Measurements from ENCODE around the gene COG8.
"Not testable (repeated sequence)": the region's sequence is repeated elsewhere in the genome, so short reads cannot be mapped to it uniquely, and the experiment has no call there.

The COG8 gene

GRCh38 chr16:69293401-69293800, 46.0 kb downstream of the COG8 start:
- DNase-seq (ENCODE audit: low read depth in 2 of 2), result no peak

DNA sequence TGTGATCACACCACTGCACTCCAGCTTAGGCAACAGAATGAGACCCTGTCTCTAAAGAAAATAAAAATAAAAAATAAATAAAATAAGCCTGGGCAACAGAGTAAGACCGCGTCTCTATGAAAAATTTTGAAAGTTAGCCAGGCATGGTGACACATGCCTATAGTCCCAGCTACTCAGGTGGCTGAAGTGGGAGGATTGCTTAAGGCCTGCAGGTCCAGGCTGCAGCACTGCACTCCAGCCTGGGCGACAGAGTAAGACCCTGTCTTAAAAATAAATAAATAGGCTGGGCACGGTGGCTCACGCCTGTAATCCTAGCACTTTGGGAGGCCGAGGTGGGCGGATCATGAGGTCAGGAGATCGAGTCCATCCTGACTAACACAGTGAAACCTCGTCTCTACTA, 47.7 kb downstream of the COG8 start:
- DNase-seq (ENCODE audit: low read depth in 2 of 2), result not testable (repeated sequence)

DNA sequence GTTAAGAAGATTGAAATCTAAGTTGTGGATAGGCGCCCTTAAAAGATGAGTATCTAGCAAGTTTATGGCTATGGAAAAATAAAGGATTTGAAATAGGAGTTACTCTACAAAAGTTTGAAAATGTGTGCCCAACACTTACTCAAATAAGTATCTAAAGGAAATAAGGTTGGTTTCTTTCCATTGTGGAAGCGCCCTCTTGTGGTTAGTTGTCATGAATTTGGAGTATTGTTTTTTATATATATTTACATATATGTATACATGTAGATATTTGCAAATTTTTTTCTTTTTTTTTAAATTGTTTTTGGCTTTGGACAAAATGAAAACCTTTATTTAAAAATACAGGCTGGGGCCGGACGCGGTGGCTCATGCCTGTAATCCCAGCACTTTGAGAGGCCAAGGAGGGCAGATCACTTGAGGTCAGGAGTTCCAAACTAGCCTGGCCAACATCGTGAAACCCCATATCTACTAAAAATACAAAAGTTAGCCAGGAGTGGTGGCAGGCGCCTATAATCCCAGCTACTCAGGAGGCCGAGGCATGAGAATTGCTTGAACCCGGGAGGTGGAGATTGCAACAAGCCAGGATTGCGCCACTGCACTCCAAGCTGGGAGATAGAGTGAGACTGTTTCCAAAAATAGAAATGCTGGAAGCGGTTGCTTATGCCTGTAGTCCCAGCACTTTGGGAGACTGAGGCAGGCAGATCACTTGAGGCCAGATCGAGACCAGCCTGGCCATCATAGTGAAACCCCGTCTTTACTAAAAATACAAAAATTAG, 52.2 kb downstream of the COG8 start:
- DNase-seq (ENCODE audit: low read depth in 2 of 2), result peak in 1 of 2 donors; percentile 13

DNA sequence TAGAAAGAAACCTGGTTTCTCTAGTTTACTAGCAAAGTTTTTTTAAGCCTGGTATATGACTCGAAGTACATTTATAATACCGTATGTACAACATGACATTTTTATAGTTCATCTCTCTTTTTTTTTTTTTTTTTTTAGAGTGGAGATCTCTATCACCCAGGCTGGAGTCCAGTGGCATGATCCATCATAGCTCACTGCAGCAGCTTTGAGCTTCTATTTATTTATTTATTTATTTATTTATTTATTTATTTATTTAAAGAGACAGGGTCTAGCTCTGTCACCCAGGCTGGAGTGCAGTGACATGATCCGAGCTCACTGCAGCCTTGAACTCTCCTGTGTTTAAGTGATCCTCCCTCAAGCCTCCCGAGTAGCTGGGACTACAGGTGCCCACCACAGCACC, 54.1 kb downstream of the COG8 start:
- DNase-seq (ENCODE audit: low read depth in 2 of 2), result no peak

- DNase-seq (ENCODE audit: low read depth in 2 of 2), result no peak
Measured at GRCh38 chr16:69283851-69284250, 55.5 kb downstream of the COG8 start.

DNA sequence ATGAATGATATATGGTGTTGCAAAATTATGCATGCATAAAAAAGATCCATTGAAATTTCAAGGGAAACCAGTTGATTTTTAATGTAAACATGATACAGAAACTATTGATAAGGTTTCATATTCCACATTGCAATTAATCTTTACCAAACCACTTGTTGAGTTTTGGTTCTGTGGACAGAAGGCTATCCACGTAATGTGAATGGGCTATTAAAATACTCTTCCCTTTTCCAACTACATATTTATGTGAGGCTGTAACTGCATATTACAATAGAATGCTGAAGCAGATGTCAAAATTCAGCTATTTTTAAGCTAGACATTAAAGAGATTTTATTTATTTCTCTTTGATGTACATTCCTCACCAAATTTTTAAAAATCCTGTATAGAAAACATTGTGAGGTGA, 62.0 kb downstream of the COG8 start:
- DNase-seq (ENCODE audit: low read depth in 2 of 2), result no peak

Measured in stimulated activated CD8-positive, alpha-beta memory T cell treated with anti-CD3 and anti-CD28 coated beads, Interleukin-7, amount 100 ng/mL, for 4 hours (primary cell).